Measurements from ENCODE around the gene ACVRL1.

Gene ACVRL1

GRCh38 chr12:51908876-51909592 lies 1.7 kb downstream of the ACVRL1 start:
- H3K27me3 ChIP-seq (replicated peaks; ENCODE audit: control insufficient read depth, insufficient read depth, low read length, poor library complexity, severe bottlenecking) = peaks cover 4% of the 10 kb centered on the region
- peaks cover 2% of the 10 kb centered on the region for H3K4me1 ChIP-seq (ENCODE audit: control insufficient read depth, insufficient read depth, low read length, poor library complexity, severe bottlenecking)
- no peaks in the 10 kb centered on the region for H3K36me3 ChIP-seq (ENCODE audit: control insufficient read depth, insufficient read depth, low read length)
- H3K27ac ChIP-seq (ENCODE audit: insufficient read depth, low read length, poor library complexity, severe bottlenecking) = no peak overlapping the region
- no peaks in the 10 kb centered on the region for H3K9me3 ChIP-seq (ENCODE audit: control insufficient read depth, low read length)
- H3K4me3 ChIP-seq (ENCODE audit: insufficient read depth, low read depth, low read length, poor library complexity, severe bottlenecking) = no peak overlapping the region
- no peak for DNase-seq

- no peak for DNase-seq
- Histone ChIP-seq H3K9me3 (ENCODE audit: control insufficient read depth, low read length) (no peaks in the 10 kb centered on the region), H3K4me1 (ENCODE audit: control insufficient read depth, insufficient read depth, low read length, poor library complexity, severe bottlenecking) (peaks cover 2% of the 10 kb centered on the region), H3K27ac (ENCODE audit: insufficient read depth, low read length, poor library complexity, severe bottlenecking) (no peak overlapping the region), H3K36me3 (ENCODE audit: control insufficient read depth, insufficient read depth, low read length) (no peaks in the 10 kb centered on the region), H3K27me3 (replicated peaks; ENCODE audit: control insufficient read depth, insufficient read depth, low read length, poor library complexity, severe bottlenecking) (peaks cover 4% of the 10 kb centered on the region), H3K4me3 (ENCODE audit: insufficient read depth, low read depth, low read length, poor library complexity, severe bottlenecking) (no peak overlapping the region)
Observed at GRCh38 chr12:51910168-51910567, 2.9 kb downstream of the ACVRL1 start.

- Histone ChIP-seq H3K27me3 (replicated peaks; ENCODE audit: control insufficient read depth, insufficient read depth, low read length, poor library complexity, severe bottlenecking) (peaks cover 4% of the 10 kb centered on the region), H3K27ac (ENCODE audit: insufficient read depth, low read length, poor library complexity, severe bottlenecking) (no peak overlapping the region), H3K9me3 (ENCODE audit: control insufficient read depth, low read length) (no peaks in the 10 kb centered on the region), H3K4me3 (ENCODE audit: insufficient read depth, low read depth, low read length, poor library complexity, severe bottlenecking) (no peak overlapping the region), H3K4me1 (ENCODE audit: control insufficient read depth, insufficient read depth, low read length, poor library complexity, severe bottlenecking) (peaks cover 2% of the 10 kb centered on the region), H3K36me3 (ENCODE audit: control insufficient read depth, insufficient read depth, low read length) (no peaks in the 10 kb centered on the region)
- DNase-seq = no peak
Observed at GRCh38 chr12:51910691-51911090, 3.4 kb downstream of the ACVRL1 start.

- Histone ChIP-seq H3K36me3 (ENCODE audit: control insufficient read depth, insufficient read depth, low read length) (no peaks in the 10 kb centered on the region), H3K4me3 (ENCODE audit: insufficient read depth, low read depth, low read length, poor library complexity, severe bottlenecking) (no peak overlapping the region), H3K4me1 (ENCODE audit: control insufficient read depth, insufficient read depth, low read length, poor library complexity, severe bottlenecking) (peaks cover 2% of the 10 kb centered on the region), H3K9me3 (ENCODE audit: control insufficient read depth, low read length) (no peaks in the 10 kb centered on the region), H3K27ac (ENCODE audit: insufficient read depth, low read length, poor library complexity, severe bottlenecking) (no peak overlapping the region), H3K27me3 (replicated peaks; ENCODE audit: control insufficient read depth, insufficient read depth, low read length, poor library complexity, severe bottlenecking) (peaks cover 4% of the 10 kb centered on the region)
- no peak for DNase-seq
Observed at GRCh38 chr12:51911307-51911706, 4.0 kb downstream of the ACVRL1 start.

GRCh38 chr12:51911788-51912711 lies 4.7 kb downstream of the ACVRL1 start:
- H3K9me3 ChIP-seq (ENCODE audit: control insufficient read depth, low read length) = no peaks in the 10 kb centered on the region
- no peak overlapping the region for H3K27ac ChIP-seq (ENCODE audit: insufficient read depth, low read length, poor library complexity, severe bottlenecking)
- peaks cover 2% of the 10 kb centered on the region for H3K27me3 ChIP-seq (replicated peaks; ENCODE audit: control insufficient read depth, insufficient read depth, low read length, poor library complexity, severe bottlenecking)
- no peak overlapping the region for H3K4me3 ChIP-seq (ENCODE audit: insufficient read depth, low read depth, low read length, poor library complexity, severe bottlenecking)
- no peaks in the 10 kb centered on the region for H3K36me3 ChIP-seq (ENCODE audit: control insufficient read depth, insufficient read depth, low read length)
- H3K4me1 ChIP-seq (ENCODE audit: control insufficient read depth, insufficient read depth, low read length, poor library complexity, severe bottlenecking) = peaks cover under 1% of the 10 kb centered on the region
- DNase-seq = no peak

GRCh38 chr12:51913071-51914033 lies 6.0 kb downstream of the ACVRL1 start:
- Histone ChIP-seq H3K27ac (ENCODE audit: insufficient read depth, low read length, poor library complexity, severe bottlenecking) (no peak overlapping the region), H3K4me3 (ENCODE audit: insufficient read depth, low read depth, low read length, poor library complexity, severe bottlenecking) (no peak overlapping the region), H3K27me3 (replicated peaks; ENCODE audit: control insufficient read depth, insufficient read depth, low read length, poor library complexity, severe bottlenecking) (no peaks in the 10 kb centered on the region), H3K36me3 (ENCODE audit: control insufficient read depth, insufficient read depth, low read length) (no peaks in the 10 kb centered on the region), H3K9me3 (ENCODE audit: control insufficient read depth, low read length) (no peaks in the 10 kb centered on the region), H3K4me1 (ENCODE audit: control insufficient read depth, insufficient read depth, low read length, poor library complexity, severe bottlenecking) (no peaks in the 10 kb centered on the region)
- no peak for DNase-seq

- Histone ChIP-seq H3K4me1 (ENCODE audit: control insufficient read depth, insufficient read depth, low read length, poor library complexity, severe bottlenecking) (no peaks in the 10 kb centered on the region), H3K27me3 (replicated peaks; ENCODE audit: control insufficient read depth, insufficient read depth, low read length, poor library complexity, severe bottlenecking) (no peaks in the 10 kb centered on the region), H3K9me3 (ENCODE audit: control insufficient read depth, low read length) (no peaks in the 10 kb centered on the region), H3K36me3 (ENCODE audit: control insufficient read depth, insufficient read depth, low read length) (no peaks in the 10 kb centered on the region), H3K27ac (ENCODE audit: insufficient read depth, low read length, poor library complexity, severe bottlenecking) (no peak overlapping the region), H3K4me3 (ENCODE audit: insufficient read depth, low read depth, low read length, poor library complexity, severe bottlenecking) (no peak overlapping the region)
- DNase-seq = no peak
Observed at GRCh38 chr12:51914034-51914923, 7.0 kb downstream of the ACVRL1 start.

GRCh38 chr12:51915003-51915625 lies 7.8 kb downstream of the ACVRL1 start:
- Histone ChIP-seq H3K9me3 (ENCODE audit: control insufficient read depth, low read length) (no peaks in the 10 kb centered on the region), H3K36me3 (ENCODE audit: control insufficient read depth, insufficient read depth, low read length) (no peaks in the 10 kb centered on the region), H3K27ac (ENCODE audit: insufficient read depth, low read length, poor library complexity, severe bottlenecking) (no peak overlapping the region), H3K4me1 (ENCODE audit: control insufficient read depth, insufficient read depth, low read length, poor library complexity, severe bottlenecking) (no peaks in the 10 kb centered on the region), H3K27me3 (replicated peaks; ENCODE audit: control insufficient read depth, insufficient read depth, low read length, poor library complexity, severe bottlenecking) (no peaks in the 10 kb centered on the region), H3K4me3 (ENCODE audit: insufficient read depth, low read depth, low read length, poor library complexity, severe bottlenecking) (no peak overlapping the region)
- DNase-seq = no peak

GRCh38 chr12:51915951-51916350 lies 8.6 kb downstream of the ACVRL1 start:
- Histone ChIP-seq H3K4me1 (ENCODE audit: control insufficient read depth, insufficient read depth, low read length, poor library complexity, severe bottlenecking) (no peaks in the 10 kb centered on the region), H3K27me3 (replicated peaks; ENCODE audit: control insufficient read depth, insufficient read depth, low read length, poor library complexity, severe bottlenecking) (no peaks in the 10 kb centered on the region), H3K4me3 (ENCODE audit: insufficient read depth, low read depth, low read length, poor library complexity, severe bottlenecking) (no peak overlapping the region), H3K27ac (ENCODE audit: insufficient read depth, low read length, poor library complexity, severe bottlenecking) (no peak overlapping the region), H3K9me3 (ENCODE audit: control insufficient read depth, low read length) (no peaks in the 10 kb centered on the region), H3K36me3 (ENCODE audit: control insufficient read depth, insufficient read depth, low read length) (no peaks in the 10 kb centered on the region)
- no peak for DNase-seq
